HG03575 (cell line): ENCODE data around the gene CCNJL.
"Not testable (repeated sequence)": the region's sequence is repeated elsewhere in the genome, so short reads cannot be mapped to it uniquely, and the experiment has no call there.

Source experiments
- ATAC-seq: cut with Tn5 transposase; IDR thresholded peaks from one replicate; pipeline ENCODE4 v1.9.1; 2021; ENCODE audit not compliant: unreplicated experiment, insufficient number of reproducible peaks, low FRiP score; ENCODE audit errors: extremely low read depth

The CCNJL gene

DNA sequence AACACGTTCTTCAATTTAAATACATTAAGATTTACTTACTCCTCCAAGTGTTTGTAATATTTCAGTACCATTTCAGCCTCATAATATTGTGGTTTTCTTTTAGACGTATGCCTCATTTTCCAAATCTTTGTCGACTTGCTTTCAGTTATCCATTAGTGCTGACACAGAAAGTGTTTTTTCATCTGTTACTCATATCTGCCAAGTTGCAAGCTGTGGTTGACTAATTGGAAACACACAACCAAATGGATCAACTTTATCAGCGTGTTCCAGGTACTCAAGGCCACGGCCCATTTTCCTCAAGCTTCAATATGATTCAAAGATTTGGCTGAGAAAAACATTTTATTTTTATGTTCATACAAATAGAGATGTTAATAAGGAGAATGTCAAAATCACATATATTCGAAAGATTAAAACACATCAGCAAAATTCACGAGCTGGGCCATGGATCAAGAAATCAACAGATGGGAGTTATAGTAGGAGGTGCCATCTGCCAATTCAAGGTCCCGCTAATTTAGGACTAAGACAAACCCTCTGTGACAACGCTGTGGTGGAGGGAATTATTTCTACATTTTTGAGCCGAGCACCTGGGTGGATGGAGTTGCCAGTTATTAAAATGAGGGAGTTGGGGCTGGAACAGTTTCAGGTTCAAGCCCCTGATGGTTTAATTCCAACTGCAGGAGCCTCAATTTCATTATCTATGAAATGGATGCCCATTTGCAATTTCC lies 27.2 kb upstream of the CCNJL start:
- no peak for ATAC-seq

DNA sequence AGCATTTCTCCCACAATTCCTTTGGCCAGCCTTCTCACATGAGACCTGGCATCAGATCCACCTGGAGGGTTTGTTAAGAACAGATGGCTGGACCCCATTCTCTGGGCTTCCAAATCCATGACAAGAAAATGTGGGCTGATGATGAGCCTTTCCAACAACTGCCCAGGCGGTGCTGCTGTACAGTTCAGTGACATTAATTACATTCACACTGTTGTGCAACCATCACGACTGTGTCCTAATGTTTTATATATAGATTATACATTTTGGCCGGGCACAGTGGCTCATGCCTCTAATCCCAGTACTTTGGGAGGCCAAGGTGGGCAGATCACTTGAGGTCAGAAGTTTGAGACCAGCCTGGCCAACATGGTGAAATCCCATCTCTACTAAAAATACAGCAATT lies 22.4 kb upstream of the CCNJL start:
- not testable (repeated sequence) for ATAC-seq

DNA sequence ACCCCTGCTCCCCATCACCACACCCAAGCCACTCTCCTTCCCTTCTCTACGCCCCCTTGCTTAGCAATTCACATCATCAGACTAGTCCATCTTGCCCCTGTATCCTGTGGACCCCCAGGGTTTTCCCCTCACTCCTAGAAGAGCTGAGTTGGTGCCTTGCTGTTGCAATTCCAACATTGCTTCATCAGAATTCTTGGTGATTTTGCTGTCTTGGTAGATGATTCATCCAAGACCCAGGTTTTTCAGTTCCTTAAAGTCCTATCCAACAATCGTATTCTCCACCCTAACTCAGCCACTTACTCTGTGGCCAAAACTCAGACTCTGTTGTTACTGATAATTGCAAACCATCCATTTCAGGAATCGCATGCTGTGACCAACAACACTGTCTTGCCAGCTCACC lies 21.4 kb upstream of the CCNJL start:
- no peak for ATAC-seq

DNA sequence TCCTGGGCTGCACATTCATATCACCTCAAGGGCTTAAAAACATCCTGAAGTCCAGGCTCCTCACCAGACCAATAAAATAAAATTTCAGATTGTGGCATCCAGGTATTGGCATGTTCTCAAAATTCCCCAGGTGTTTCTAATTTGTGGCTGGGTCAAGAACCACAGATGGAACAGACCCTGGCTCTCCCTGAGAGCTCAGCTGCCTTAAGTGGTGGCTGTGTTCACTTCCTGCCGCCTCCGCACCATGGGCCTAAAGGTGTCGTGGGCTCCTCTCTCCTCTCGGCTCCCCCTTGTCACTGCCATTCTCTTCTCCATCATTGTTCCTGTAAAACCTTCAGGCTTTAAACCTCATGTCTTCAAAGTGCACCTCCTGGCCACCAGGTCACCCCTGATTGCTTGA lies 17.8 kb upstream of the CCNJL start:
- ATAC-seq: no peak

DNA sequence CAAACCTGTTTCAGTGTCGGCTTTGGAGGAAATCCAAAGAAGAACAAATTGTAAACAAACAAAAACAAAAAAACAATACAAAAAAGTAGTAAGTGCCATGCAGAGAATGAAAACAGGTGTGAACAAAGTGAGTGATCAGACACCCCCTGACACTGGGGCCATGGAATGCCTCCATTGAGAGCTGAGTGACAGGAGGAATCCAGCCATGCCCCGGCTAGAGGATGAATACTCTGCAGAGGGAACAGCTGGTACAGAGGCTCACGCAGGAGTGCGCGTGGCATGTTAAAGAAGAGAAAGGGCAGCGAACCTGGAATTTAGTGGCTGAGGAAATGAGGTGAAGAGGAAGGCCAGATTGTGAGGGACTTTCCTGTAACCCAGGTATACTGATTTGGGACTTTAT lies 15.5 kb upstream of the CCNJL start:
- ATAC-seq: no peak

DNA sequence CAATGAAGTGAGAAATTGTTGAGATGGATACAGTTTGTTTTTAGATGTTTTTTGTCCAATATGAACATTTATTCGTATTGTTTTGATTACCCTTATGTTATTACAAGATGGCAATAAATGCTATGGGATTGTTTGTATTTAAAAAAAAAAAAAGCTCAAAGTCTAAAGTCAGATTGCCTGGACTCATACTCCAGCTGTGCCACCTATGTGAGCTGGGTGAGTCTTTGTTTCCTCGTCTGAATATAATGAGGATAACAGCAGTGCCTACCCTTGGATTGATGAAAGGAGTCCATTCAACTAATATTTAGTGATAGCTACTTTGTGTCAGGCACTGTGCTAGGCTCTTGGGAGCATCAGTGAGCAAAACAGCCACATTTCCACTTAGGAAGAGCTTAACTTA lies 14.6 kb upstream of the CCNJL start:
- ATAC-seq: no peak

DNA sequence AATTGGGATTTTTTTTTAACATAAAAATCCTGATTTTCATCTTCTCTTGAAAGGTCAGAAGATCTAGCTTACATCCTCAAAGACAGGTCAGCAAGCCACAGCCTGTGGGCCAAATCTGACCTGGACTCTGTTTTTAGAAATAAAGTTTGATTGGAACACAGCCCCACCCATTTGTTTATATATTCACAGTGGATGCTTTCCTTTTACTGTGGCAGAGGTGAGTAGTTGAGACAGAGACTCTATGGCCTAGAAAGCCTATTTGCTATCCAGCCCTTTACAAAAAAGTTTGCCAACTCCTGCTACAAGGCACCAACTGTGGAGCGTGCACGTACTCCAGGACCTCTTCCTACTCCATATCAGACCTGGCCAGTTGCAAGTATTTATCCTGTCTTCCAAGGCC lies 13.4 kb upstream of the CCNJL start:
- no peak for ATAC-seq

DNA sequence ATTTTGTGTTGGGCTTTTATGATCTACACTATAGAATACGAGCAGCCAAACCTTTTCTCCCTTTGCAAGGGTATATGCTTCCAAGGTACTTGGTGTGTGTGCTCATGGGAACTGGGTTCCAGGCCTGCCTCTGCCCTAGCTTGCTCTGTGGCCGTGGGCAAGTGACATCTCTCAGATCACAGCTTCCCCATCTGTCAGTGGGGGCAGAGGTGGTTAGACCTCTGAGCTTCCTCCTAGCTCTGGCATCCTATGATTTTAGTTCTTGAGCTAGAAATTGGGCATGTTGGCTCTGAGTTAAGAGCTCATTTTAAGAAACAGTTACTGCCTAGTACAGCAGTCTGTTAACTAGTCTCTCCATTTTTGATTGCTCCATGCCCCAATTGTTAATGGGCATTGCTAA lies 12.5 kb upstream of the CCNJL start:
- no peak for ATAC-seq

DNA sequence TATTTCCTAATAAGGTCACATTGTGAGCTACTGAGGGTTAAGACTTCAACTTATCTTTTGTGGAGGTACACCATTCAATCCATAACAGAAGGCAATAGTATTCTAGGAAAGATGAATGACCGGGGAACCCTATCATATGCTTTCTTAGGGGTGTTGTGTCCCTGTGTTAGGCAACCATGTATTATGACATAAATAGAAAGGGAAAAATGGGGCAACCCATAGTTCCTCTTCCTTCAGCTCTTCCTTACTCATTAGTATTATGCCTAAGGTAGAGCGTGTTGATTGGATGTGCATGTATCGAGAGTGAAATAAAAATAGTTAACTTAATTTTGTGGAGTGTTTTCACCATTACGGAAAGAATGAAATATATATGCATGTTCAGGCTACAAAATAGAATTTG lies 6.0 kb upstream of the CCNJL start:
- ATAC-seq: no peak

DNA sequence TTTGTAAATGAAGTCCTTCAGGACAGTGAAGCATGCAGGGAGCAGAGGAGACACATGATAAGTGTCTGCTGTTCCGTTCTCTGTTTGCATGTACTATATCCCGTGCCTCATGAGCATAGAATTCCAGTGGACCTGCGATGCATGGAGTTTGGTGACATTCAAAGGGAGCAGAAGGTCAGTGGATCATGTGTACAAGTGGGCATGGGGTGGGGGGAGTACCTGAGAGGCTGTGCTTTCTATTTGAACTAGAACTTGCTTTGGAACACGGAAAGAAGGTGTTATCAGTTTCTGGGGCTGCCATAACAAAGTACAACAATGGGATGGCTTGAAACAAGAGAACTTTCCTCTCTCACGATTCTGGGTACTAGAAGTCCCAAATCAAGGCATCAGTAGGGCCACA lies 5.1 kb upstream of the CCNJL start:
- no peak for ATAC-seq

DNA sequence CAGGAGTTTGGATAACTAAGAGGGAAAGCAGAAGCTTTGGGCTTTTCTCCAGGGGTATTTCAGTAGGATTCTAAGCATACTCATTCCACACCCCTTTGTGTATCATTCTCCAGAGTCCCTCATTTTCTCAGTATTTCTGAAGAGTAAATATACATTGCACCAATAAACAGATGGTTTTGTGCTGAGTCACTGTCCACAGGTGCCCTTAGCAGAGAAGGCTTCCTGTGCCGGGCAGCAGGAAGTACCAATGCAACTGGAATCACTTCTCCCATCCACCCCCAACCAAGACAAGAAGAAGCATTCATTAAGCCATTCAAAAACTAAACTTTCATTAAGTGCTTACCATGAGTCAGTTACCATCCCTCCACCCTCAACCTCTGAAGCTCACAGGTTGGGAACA lies 3.6 kb upstream of the CCNJL start:
- ATAC-seq: no peak

DNA sequence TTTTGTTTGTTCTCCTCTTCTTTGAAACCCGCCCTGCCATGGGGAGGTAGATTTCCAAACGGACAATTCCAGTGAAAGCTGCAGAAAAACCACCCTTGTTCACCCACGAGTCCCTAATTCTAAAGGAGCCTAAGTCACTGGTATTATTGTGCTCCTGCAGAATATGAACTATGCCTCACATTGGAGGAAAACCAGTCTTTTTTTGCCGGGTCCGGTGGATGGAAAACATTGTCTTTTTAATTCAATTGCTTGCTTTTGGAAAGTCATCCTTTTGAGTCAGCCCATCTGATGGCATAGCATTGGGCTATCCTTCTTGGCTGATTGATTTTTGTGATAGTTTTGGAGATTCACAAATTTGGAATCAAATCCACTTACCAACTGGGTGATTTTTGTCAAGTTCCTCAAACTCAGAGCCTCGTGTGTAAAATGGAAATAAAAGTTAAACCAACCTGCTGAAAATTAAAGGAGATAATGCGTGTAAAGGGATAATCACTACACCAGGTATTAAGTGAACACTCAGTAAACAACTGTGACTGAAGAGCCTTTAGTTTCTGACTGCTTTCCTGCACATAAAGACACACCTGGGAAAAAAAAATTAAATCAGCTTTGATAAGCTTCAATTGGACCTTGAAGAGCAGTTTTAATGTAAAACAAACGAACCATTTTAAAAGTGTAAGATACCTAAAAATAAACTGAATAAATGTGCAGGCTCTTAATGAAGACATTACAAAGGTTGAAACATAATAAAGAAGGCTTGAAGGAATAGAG lies 780 bp upstream of the CCNJL start:
- ATAC-seq: no peak

DNA sequence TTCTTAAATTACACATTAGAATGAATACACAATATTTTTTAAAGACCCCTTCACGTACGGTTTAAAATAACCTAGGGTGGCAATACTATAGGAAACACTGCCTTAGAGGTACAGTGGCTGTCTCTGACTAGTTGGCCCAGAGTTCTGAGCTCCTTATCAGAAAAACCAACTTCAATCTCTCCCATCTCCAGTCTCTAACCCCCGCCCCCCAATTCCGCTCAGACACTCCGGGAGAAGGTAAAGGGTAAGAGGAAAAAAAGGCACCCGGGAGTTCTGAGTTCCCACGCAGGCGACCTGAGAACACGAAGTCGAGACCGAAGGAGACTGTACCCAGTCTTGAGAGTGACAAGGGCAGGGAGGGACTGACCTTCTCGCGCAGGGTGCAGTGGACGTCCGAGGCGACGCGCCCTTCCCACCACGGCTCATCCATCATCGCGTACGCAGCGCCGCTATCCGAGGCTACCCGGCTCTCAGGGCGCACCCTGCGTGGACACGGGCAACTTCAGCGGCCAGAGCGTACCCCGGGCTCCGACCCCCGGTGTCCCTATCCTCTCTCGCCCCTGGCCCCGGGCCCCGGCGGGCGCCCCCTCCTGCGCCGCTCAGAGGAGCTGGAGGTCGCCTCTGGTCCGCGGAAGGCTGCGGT lies 752 bp downstream of the CCNJL start:
- no peak for ATAC-seq

DNA sequence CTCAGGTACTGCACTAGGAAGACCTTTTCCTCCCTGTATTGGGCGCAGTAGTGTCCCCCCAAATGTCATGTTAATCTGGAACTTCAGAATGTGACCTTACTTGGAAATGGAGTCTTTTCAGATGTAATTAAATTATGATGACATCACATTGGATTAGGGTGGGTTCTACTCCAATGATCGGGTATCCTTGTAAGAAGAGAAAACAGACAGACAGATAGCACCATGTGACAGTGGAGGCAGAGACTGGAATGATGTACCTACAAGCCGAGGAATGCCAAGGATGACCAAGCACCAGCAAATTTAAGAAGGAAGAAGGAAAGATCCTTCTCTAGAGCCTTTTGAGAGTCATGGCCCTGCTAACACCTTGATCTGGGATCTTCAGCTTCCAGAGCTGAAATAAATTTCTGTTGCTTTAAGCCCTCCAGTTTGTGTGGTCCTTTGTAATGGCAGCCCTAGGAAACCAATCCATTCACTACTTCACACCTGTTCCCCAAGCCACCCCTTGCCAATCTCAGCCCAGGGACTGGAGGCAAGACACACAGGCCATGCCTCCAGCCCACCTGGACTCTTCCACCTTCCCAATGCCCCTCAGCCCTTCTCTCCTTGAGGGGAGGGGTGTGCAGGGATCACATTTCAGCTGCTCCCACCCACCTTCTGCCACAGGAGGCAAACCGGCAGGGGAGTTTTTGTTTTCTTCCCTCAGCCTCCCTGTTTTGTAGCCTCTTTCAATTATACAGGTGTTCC lies 1.6 kb downstream of the CCNJL start:
- ATAC-seq: no peak

DNA sequence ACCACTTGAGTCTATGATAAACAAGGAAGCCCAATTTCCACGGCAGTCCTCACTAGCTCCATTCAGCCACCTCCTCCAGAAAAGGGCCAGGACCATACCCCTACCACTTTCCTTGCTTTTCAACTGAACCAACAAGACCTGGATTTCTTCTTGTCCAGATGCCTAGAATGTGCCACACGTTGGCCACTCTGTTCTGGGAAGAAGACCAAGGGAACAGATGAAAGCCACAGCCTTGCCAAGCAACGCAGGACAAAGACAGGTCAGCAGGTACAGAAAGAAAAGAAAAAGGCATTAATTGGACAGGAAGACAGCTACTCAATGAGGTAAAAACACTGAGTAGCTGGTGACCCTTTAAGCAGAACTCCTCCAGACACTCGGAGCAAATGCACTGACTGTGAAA lies 2.2 kb downstream of the CCNJL start:
- no peak for ATAC-seq

DNA sequence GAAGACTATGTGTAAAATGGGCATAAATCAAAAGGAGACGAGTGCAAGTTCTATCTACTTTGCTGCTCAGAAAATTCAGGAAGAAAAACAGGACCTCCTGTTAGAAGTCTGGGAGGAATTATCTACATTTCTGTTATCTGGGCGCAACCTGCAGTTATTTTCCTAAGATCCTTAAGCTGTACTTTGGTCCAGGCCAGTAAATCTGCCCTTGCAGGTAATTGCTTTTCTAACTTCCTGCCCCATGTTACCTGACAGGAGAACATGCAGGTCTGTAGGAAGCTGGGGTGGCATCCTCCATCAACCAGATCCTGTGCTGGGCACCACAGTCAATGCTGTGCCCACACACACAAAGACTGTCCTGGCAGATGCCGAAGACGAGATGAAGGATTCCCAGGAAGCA lies 5.7 kb downstream of the CCNJL start:
- ATAC-seq: no peak

DNA sequence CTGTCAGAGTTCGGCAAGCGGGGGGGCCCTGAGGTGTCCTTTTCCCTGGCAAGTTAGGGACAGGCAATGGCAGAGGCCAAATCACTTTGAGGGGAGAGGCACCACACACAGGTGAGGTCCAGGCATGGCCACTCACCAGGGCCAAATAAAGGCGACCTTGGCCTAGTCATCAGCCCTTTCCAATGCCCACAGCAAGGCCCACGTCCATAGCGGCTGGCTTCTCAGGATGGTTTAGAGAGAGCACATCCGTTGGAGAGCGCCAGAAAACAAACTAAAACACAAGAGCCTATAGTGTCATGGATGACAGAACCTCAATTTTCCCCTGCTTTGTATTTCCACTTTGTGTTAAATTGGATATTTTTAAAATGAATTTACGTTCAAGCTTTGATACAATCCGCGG lies 7.0 kb downstream of the CCNJL start:
- no peak for ATAC-seq

DNA sequence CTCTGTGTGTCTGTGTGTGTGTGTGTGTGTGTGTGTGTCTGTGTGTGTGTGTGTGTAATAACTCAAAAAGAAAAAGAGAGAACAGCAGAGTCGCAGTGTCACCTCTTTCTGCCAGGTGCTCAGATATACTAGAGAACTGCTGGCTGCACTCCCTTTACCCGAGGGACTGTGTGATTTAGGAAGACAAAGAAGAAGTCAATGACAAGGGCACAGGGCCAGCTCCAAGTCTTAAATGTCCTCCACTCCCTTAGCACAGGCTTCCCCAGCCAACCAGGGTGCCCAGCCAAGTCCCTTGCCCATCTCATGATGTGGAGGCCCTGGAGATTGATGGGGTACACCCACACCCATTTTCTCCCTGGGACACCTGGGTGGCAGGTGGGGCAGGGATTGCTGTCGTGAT lies 8.7 kb downstream of the CCNJL start:
- no peak for ATAC-seq

DNA sequence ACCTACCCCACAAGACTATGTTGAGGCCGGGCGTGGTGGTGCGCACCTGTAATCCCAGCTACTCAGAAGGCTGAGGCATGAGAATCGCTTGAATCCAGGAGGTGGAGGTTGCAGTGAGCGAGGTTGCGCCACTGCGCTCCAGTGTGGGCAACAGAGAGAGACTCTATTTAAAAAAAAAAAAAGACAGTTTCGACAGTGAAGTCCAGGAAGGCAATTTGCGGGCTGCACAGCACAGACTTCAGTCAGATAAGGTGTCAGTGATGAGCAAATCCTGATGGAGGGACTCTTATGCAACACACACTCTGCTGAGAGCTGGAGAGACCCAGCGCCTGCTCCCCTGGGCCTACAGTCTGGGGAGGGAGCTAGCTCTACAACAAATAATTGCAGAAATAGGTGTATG lies 14.2 kb downstream of the CCNJL start:
- ATAC-seq: no peak

DNA sequence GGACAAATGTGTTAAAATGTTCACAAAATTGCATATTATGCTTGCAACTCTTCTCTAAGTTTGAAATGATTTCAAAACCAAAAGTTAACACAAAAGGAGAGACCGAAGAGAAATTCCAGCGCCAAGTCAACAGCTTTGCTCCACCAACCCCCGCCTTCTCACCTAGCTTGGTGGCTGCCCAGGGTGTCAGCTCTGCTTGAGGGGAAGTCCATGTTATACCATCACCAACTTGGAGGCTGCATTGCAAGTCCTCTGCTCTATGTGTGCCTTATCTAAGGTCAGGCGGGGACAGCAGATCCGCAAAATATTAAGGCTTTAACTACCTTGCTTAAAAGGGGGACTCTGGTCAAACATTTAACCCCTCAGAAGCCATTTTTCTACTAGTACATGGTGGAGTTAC lies 14.6 kb downstream of the CCNJL start:
- ATAC-seq: no peak
